Ishikawa (cell line): Measurements from ENCODE around the gene NR1D2.

Source experiments
- CEBPB ChIP-seq: IDR thresholded peaks from 2 replicates; pipeline ENCODE4 v1.6.1; 2012
- CREB1 ChIP-seq: IDR thresholded peaks from 2 replicates; pipeline ENCODE4 v1.6.1; 2012; ENCODE audit warnings: low read depth
- EGR1 ChIP-seq: IDR thresholded peaks from 2 replicates; pipeline ENCODE4 v1.6.1; 2012
- EP300 ChIP-seq: IDR thresholded peaks from 2 replicates; pipeline ENCODE4 v1.6.1; 2012; ENCODE audit warnings: borderline replicate concordance
- REST ChIP-seq: IDR thresholded peaks from 2 replicates; pipeline ENCODE4 v1.6.1; 2012; ENCODE audit warnings: low read depth, mild to moderate bottlenecking
- TAF1 ChIP-seq: IDR thresholded peaks from 2 replicates; pipeline ENCODE4 v1.6.1; 2012; ENCODE audit warnings: low read depth, mild to moderate bottlenecking
- TEAD4 ChIP-seq: IDR thresholded peaks from 2 replicates; pipeline ENCODE4 v1.6.1; 2012
- YY1 ChIP-seq: IDR thresholded peaks from 2 replicates; pipeline ENCODE4 v1.6.1; 2012; ENCODE audit warnings: low read depth
- ZBTB7A ChIP-seq: IDR thresholded peaks from 2 replicates; pipeline ENCODE4 v1.6.1; 2012; ENCODE audit warnings: low read depth
- TF ChIP-seq, protein P1 (sequence below): IDR thresholded peaks from 2 replicates; pipeline ENCODE4 v1.6.1; 2012

GRCh38 chr3:24019585-24019984 lies 74.5 kb downstream of the NR1D2 start:
- TF ChIP-seq EGR1, result no peak
- TF ChIP-seq, protein P1, sequence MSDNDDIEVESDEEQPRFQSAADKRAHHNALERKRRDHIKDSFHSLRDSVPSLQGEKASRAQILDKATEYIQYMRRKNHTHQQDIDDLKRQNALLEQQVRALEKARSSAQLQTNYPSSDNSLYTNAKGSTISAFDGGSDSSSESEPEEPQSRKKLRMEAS, result no peak
- TF ChIP-seq TAF1, result no peak
- TF ChIP-seq EP300, result no peak
- TF ChIP-seq ZBTB7A, result no peak
- TF ChIP-seq TEAD4, result no peak
- no peak for TF ChIP-seq YY1
- TF ChIP-seq CREB1, result no peak
- TF ChIP-seq REST, result no peak
- no peak for TF ChIP-seq CEBPB
